Sigmoid colon (tissue), 7 donors: ENCODE measurements around the gene RASGEF1B. TPM values are rescaled to one million over a fixed set of nuclear protein-coding genes. Genes with fewer than 3 reads are reported as not detected.

Experiments
- DNase-seq: peaks from one replicate; pipeline ENCODE4 v3.0.0-alpha.2; 2019
- H3K27ac ChIP-seq, 4 donors: fragments of 200-600 bp; sonication (generic); one replicate each; pipeline ENCODE4 v1.5.1; 2016 to 2019; ENCODE audit warnings: mild to moderate bottlenecking in 1 of 4
- H3K27me3 ChIP-seq, 3 donors: fragments of 200-600 bp; sonication (generic); one replicate each; pipeline ENCODE4 v1.5.1; 2019; ENCODE audit warnings: mild to moderate bottlenecking in 1 of 3
- H3K36me3 ChIP-seq, 4 donors: fragments of 200-600 bp; sonication (generic); one replicate each; pipeline ENCODE4 v1.5.1; 2016 to 2019
- H3K4me1 ChIP-seq, 4 donors: fragments of 200-600 bp; sonication (generic); one replicate each; pipeline ENCODE4 v1.5.1; 2017 to 2019
- H3K4me3 ChIP-seq, 4 donors: fragments of 200-600 bp; sonication (generic); one replicate each; pipeline ENCODE4 v1.5.1; 2017 to 2019; ENCODE audit warnings: mild to moderate bottlenecking in 2 of 4, moderate library complexity in 1 of 4
- H3K9me3 ChIP-seq, 4 donors: fragments of 200-600 bp in 3 of 4; sonication (generic) in 3 of 4; one replicate each; pipeline versions ENCODE4 v1.5.1 to v1.6.1; 2013 to 2019
- CTCF ChIP-seq, 4 experiments: fragments of 450-650 bp in 3 of 4; fragments of 200-600 bp in 1 of 4; IDR thresholded peaks; one replicate each; pipeline ENCODE4 v1.5.1; 2016 to 2019; ENCODE audit warnings: antibody characterized with exemption in 4 of 4, mild to moderate bottlenecking in 3 of 4, moderate library complexity in 2 of 4
- EP300 ChIP-seq, 4 donors: sonication (generic); formaldehyde crosslinking; IDR thresholded peaks; one replicate each; pipeline ENCODE4 v1.6.1; 2017; ENCODE audit warnings: antibody characterized with exemption in 4 of 4
- POLR2A ChIP-seq, 2 donors: fragments of 450-650 bp; IDR thresholded peaks; one replicate each; pipeline ENCODE4 v1.6.1; 2016; ENCODE audit warnings: antibody characterized with exemption in 2 of 2, mild to moderate bottlenecking in 2 of 2, moderate library complexity in 2 of 2
- POLR2AphosphoS5 ChIP-seq, 4 donors: sonication (generic); formaldehyde crosslinking; IDR thresholded peaks; one replicate each; pipeline ENCODE4 v1.6.1; 2017; ENCODE audit warnings: antibody characterized with exemption in 4 of 4
- WGBS, 2 donors: extraction: QIAGEN DNeasy Blood & Tissue Kit; methylation state at CpG; one replicate each; pipeline ENCODE4 v1.1.7; 2013; 5-methylcytosine and 5-hydroxymethylcytosine counted together
- intact Hi-C: fragments of 100-400 bp; cut with DNase I; formaldehyde crosslinking; loops from one replicate; pipeline ENCODE4 v1.15.1; 2023
- polyA plus RNA-seq, 3 donors: library from polyadenylated mRNA; stranded (reverse); fragments of 200-250 nt; gene quantifications; one replicate each; pipeline ENCODE4 v1.2.3, GENCODE V29; 2013
- total RNA-seq, 4 donors: library from RNA; depleted of rRNA; stranded (reverse); fragments of >200 nt; gene quantifications; one replicate each; pipeline ENCODE4 v1.1.0, GENCODE V29; 2016
- donor health status: healthy with polysubstance abuse.
- donor health status: Bipolar disorder and iron deficiency.
- donor health status: healthy.

RASGEF1B gene
- total and polyA plus RNA-seq, 7 donors = 5.0 to 12.1 (median 10.3) TPM

- Histone ChIP-seq H3K4me1 (no peaks in the 10 kb centered on the region), H3K4me3 (no peak overlapping the region), H3K27ac (no peak overlapping the region), H3K36me3 (no peaks in the 10 kb centered on the region), H3K9me3 (no peaks in the 10 kb centered on the region), H3K27me3 (no peaks in the 10 kb centered on the region)
- no peak for DNase-seq
- intact Hi-C loops = no loop called here
- WGBS, 2 donors = 89 to 90% methylated on average over 4 of the region's 4 CpGs
- TF ChIP-seq POLR2A (IDR thresholded peaks at IDR 0.05) (no peak), POLR2AphosphoS5 (IDR thresholded peaks at IDR 0.05) (no peak), CTCF (IDR thresholded peaks at IDR 0.05) (no peak), EP300 (IDR thresholded peaks at IDR 0.05) (no peak)
These were observed 73.3 kb downstream of the RASGEF1B start for GRCh38 chr4:81398379-81398778.

GRCh38 chr4:81397635-81398034 lies 74.1 kb downstream of the RASGEF1B start:
- no peaks in the 10 kb centered on the region for H3K4me1 ChIP-seq
- no peaks in the 10 kb centered on the region for H3K27me3 ChIP-seq
- whole genome bisulfite sequencing, 2 donors = 61 to 83% methylated on average over 3 of the region's 3 CpGs
- no peak overlapping the region for H3K4me3 ChIP-seq
- no peak for DNase-seq
- no peaks in the 10 kb centered on the region for H3K36me3 ChIP-seq
- H3K27ac ChIP-seq = no peak overlapping the region
- no peaks in the 10 kb centered on the region for H3K9me3 ChIP-seq
- intact Hi-C loops = loop anchor here (1.0 kb wide), 1 partner anchor 16 kb away; no protein-coding TSS in a partner anchor
- TF ChIP-seq POLR2AphosphoS5 (IDR thresholded peaks at IDR 0.05) = no peak
- no peak for TF ChIP-seq EP300 (IDR thresholded peaks at IDR 0.05)
- no peak for TF ChIP-seq POLR2A (IDR thresholded peaks at IDR 0.05)
- no peak for TF ChIP-seq CTCF (IDR thresholded peaks at IDR 0.05)

- H3K27me3 ChIP-seq = no peaks in the 10 kb centered on the region
- H3K4me3 ChIP-seq = no peak overlapping the region
- no peak for DNase-seq
- H3K27ac ChIP-seq = no peak overlapping the region
- H3K4me1 ChIP-seq = no peaks in the 10 kb centered on the region
- H3K9me3 ChIP-seq = no peaks in the 10 kb centered on the region
- intact Hi-C loops = no loop called here
- WGBS, 2 donors = 93 to 96% methylated on average over 3 of the region's 3 CpGs
- no peak for TF ChIP-seq POLR2A (IDR thresholded peaks at IDR 0.05)
- no peak for TF ChIP-seq POLR2AphosphoS5 (IDR thresholded peaks at IDR 0.05)
- no peak for TF ChIP-seq EP300 (IDR thresholded peaks at IDR 0.05)
- no peak for TF ChIP-seq CTCF (IDR thresholded peaks at IDR 0.05)
- no peaks in the 10 kb centered on the region for H3K36me3 ChIP-seq
These were observed 76.5 kb downstream of the RASGEF1B start for GRCh38 chr4:81395239-81395638.

- H3K4me3 ChIP-seq = no peak overlapping the region
- no peak overlapping the region for H3K27ac ChIP-seq
- H3K4me1 ChIP-seq = no peaks in the 10 kb centered on the region
- no peaks in the 10 kb centered on the region for H3K27me3 ChIP-seq
- H3K9me3 ChIP-seq = no peaks in the 10 kb centered on the region
- DNase-seq = no peak
- intact Hi-C loops = no loop called here
- 61 to 88% methylated on average over 3 of the region's 3 CpGs for WGBS, 2 donors
- no peaks in the 10 kb centered on the region for H3K36me3 ChIP-seq
- TF ChIP-seq CTCF (IDR thresholded peaks at IDR 0.05) (no peak), POLR2A (IDR thresholded peaks at IDR 0.05) (no peak), EP300 (IDR thresholded peaks at IDR 0.05) (no peak), POLR2AphosphoS5 (IDR thresholded peaks at IDR 0.05) (no peak)
These were observed 79.5 kb downstream of the RASGEF1B start for GRCh38 chr4:81392164-81392563.

- no peak overlapping the region for H3K27ac ChIP-seq
- no peaks in the 10 kb centered on the region for H3K36me3 ChIP-seq
- no peak for TF ChIP-seq POLR2AphosphoS5 (IDR thresholded peaks at IDR 0.05)
- no peak for TF ChIP-seq CTCF (IDR thresholded peaks at IDR 0.05)
- no peak for TF ChIP-seq POLR2A (IDR thresholded peaks at IDR 0.05)
- no peak for TF ChIP-seq EP300 (IDR thresholded peaks at IDR 0.05)
- H3K4me1 ChIP-seq = no peaks in the 10 kb centered on the region
- no peak overlapping the region for H3K4me3 ChIP-seq
- no peaks in the 10 kb centered on the region for H3K27me3 ChIP-seq
- intact Hi-C loops = no loop called here
- DNase-seq = no peak
- WGBS, 2 donors = 93% methylated on average over 2 of the region's 2 CpGs
- no peaks in the 10 kb centered on the region for H3K9me3 ChIP-seq
These were observed 82.0 kb downstream of the RASGEF1B start for GRCh38 chr4:81389720-81390119.
